Caki2 (cell line): ENCODE results near the gene VAMP5. TPM values are rescaled to one million over a fixed set of nuclear protein-coding genes. Genes with fewer than 3 reads are reported as not detected.
"Not testable (repeated sequence)": the region's sequence is repeated elsewhere in the genome, so short reads cannot be mapped to it uniquely, and the experiment has no call there.

Experiments
- DNase-seq: peaks from one replicate; pipeline ENCODE4 v3.0.0-alpha.2; 2015; ENCODE audit warnings: low read depth
- in situ Hi-C: cut with HindIII; loops from 2 replicates; pipeline ENCODE4 v1.10.0; 2016; ENCODE audit warnings: low sequenced_read_pairs, low pct_unique_long_range_greater_than_20kb, mixed read lengths
- total RNA-seq: library from RNA; depleted of rRNA; stranded (reverse); fragments of >200 nt; shearing (Covaris generic); gene quantifications from 2 replicates; pipeline ENCODE4 v1.2.3, GENCODE V29; 2014; ENCODE audit warnings: low replicate concordance

Gene VAMP5
- total RNA-seq, 1 experiment from 2014 or later = not detected

- no peak for DNase-seq
- in situ Hi-C loops = no loop called here
Observed at GRCh38 chr2:85548608-85548900, 35.7 kb upstream of the VAMP5 start.

DNA sequence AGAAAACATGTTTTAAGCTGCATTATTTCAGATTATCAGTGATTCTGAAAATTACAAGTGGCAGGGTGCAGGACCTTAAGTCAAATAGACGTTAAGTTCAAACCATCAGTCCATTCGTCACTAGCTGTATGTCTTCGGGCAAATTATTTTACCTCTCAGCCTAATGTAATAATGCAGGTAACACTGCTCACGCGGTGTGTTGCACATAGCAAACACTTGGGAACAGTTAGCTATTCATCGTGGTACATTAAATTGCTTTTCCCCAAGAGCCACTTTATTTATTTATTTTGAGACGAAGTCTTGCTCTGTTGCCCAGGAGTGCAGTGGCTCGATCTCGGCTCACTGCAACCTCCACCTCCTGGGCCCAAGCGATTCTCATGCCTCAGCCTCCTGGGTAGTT, 35.1 kb upstream of the VAMP5 start:
- in situ Hi-C loops = no loop called here
- no peak for DNase-seq

DNA sequence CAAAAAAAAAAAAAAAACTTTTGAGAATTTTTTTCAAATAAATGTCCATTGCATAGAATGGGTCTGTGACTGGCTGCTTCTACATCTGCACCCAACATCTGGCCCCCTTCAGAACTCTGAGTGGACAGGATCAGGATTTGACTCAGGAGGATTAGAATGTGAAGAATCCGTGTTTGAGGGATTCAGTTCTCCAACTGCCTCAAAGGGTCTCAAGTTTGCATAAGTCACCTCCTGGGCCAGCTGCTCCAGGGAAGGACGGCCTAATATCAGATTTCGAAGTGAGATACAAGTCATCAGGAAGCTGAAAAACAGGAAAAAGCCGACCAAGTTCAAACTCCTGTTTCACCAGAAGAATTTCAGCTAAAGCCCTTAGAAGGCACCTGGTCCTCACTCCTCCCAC, 34.4 kb upstream of the VAMP5 start:
- no peak for DNase-seq
- in situ Hi-C loops = no loop called here

- in situ Hi-C loops = no loop called here
- no peak for DNase-seq
Observed at GRCh38 chr2:85550486-85550885, 33.7 kb upstream of the VAMP5 start.

GRCh38 chr2:85551698-85552678, 32.2 kb upstream of the VAMP5 start:
- DNase-seq = peak; percentile 79
- in situ Hi-C loops = no loop called here

- in situ Hi-C loops = no loop called here
Observed at GRCh38 chr2:85553184-85553583, 31.0 kb upstream of the VAMP5 start.

DNA sequence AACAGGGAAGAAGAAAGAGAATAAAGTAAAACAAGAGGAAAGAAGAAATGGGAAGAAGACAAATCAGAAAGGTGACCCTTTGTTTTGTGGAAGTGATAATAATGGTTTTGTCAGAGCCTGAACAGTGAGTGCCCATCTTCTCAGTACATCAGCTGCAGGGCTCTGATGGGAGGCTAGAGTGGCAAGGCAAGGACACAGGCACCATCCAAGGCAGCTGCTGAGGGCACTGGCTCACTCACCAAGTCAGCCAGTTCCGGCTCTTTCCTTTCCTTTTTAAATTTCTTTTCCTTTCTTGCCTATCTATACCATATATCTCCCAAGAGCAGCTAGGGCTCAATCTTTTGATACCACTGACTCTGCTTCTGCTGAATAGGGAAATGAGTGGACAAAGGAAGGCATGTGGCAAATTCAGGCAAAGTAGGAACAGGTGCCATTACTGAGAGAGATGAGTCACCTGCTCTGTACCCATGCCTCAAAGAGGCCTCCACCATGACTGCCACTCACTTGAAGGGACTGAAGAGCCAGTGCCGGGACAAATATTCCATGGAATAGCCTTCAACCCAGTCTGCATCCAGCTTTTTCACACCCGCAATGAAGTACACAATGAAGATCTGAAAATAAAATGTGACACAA, 29.1 kb upstream of the VAMP5 start:
- in situ Hi-C loops = no loop called here
- no peak for DNase-seq

More at GRCh38 chr2:85553184-85553583, 31.0 kb upstream of the VAMP5 start:
- DNase-seq = no peak

- in situ Hi-C loops = no loop called here
- no peak for DNase-seq
Observed at GRCh38 chr2:85557130-85557529, 27.1 kb upstream of the VAMP5 start.

GRCh38 chr2:85558160-85558559, 26.1 kb upstream of the VAMP5 start:
- in situ Hi-C loops = no loop called here
- no peak for DNase-seq

- in situ Hi-C loops, DNase-seq: not testable (repeated sequence)
Observed at GRCh38 chr2:85560403-85560726, 23.9 kb upstream of the VAMP5 start.

GRCh38 chr2:85560812-85561279, 23.4 kb upstream of the VAMP5 start:
- in situ Hi-C loops = no loop called here

GRCh38 chr2:85561280-85562212, 22.7 kb upstream of the VAMP5 start, which contains the start of gene GGCX:
GGCX (minus strand) TSS chr2:85561493; CDS start chr2:85561428, 65 bp downstream.
- in situ Hi-C loops = no loop called here

More at GRCh38 chr2:85560812-85561279, 23.4 kb upstream of the VAMP5 start:
- DNase-seq = no peak

DNA sequence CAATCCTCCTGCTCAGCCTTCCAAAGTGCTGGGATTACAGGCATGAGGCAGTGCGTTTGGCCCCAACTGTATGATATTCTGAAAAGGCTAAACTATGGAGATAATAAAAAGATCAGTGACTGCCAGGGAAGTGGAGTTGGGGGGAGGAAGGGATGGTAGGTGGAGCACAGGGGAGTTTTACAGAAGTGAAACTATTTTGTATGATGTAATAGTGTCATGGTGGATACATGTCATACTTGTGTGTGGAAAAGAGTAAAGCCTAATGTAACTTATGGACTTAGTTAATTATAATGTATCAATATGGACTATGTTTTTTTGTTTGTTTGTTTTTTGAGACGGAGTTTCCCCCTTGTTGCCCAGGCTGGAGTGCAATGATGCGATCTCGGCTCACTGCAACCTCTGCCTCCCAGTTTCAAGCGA, 20.1 kb upstream of the VAMP5 start:
- no peak for DNase-seq
- in situ Hi-C loops = no loop called here

More at GRCh38 chr2:85561280-85562212, 22.7 kb upstream of the VAMP5 start, which contains the start of gene GGCX:
- peak; percentile 91 for DNase-seq

GRCh38 chr2:85566265-85566664, 18.0 kb upstream of the VAMP5 start:
- in situ Hi-C loops = no loop called here
- DNase-seq = no peak

DNA sequence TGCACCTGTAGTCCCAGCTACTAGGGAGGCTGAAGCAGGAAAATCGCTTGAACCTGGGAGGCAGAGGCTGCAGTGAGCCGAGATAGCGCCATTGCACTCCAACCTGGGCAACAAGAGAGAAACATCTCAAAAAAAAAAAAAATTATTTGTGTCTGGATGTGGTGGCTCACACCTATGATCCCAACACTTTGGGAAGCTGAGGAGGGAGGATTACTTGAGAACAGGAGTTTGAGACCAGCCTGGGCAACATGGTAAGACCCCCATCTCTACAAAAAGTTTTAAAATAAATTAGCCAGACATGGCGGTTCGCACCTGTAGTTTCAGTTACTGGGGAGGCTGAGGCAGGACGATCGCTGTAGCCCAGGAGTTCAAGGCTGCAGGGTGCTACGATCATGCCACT, 8.5 kb upstream of the VAMP5 start:
- in situ Hi-C loops = no loop called here

GRCh38 chr2:85577063-85577385, 7.2 kb upstream of the VAMP5 start:
- DNase-seq = no peak
- in situ Hi-C loops = no loop called here

More for the DNA sequence above, 8.5 kb upstream of the VAMP5 start:
- DNase-seq = no peak

DNA sequence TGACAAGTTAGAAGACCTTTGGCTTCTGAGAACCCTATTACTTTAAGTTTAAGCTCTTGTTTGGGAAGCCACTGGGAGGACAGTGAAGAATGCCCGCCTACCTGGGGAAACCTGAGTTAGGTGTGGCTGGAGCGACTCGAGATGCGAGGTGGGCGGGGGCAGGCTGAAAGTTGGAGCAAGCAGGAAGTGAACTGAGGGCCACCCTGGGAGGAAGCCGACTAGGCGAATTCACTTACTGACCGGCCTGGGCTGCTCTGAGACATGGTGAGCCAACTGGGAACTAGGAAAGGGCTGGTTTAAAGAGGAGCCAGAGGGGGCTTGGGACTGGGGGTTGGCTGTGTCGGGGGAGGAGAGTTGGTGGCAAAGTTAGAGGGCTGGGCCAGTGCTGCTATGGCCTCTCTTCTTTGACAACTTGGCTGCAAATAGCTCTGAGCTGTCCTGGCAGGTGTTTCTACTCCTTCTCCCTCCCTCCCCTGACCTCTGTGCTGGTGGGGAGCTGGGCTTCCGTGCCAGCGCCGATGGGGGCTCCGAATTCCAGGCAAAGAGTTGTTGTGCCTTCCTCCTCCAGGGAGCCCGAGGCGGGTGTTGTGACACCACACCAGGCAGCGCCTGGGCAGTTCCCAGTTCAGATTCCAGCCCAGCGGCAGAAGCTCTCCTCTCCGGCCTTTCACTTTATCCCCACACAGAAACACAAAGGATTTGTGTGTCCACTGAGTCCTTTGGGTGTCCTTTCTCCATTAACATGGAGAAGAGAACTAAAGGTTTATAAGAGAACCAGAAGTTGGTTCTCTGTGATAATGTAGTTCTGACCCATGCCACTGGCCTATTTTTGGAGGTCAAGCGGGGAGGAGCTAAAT, 6.6 kb upstream of the VAMP5 start, which contains the start of gene VAMP8:
VAMP8 (plus strand) TSS at position 201 of the 857 bp plus-strand sequence; CDS start at position 262, 61 bp downstream.
- no peak for DNase-seq
- in situ Hi-C loops = no loop called here
